ENCODE data around the gene DOCK1.
"Not testable (repeated sequence)": the region's sequence is repeated elsewhere in the genome, so short reads cannot be mapped to it uniquely, and the experiment has no call there.

Gene DOCK1

GRCh38 chr10:127296696-127297095, 391.5 kb downstream of the DOCK1 start:
- no peak overlapping the region for H3K4me2 ChIP-seq (ENCODE audit: low read length)
- no peaks in the 10 kb centered on the region for H3K79me2 ChIP-seq
- H3K27ac ChIP-seq, result no peak overlapping the region
- peaks cover 12% of the 10 kb centered on the region for H3K4me1 ChIP-seq
- no peak overlapping the region for H2AFZ ChIP-seq
- TF ChIP-seq CTCF (IDR thresholded peaks at IDR 0.05), result no peak
- H3K9ac ChIP-seq, result no peak overlapping the region
- no peaks in the 10 kb centered on the region for H3K27me3 ChIP-seq (ENCODE audit: control insufficient read depth, insufficient read depth, low read length)
- H3K4me3 ChIP-seq (ENCODE audit: low read depth, low read length), result no peak overlapping the region
- H3K36me3 ChIP-seq (ENCODE audit: control insufficient read depth, insufficient read depth, low read length), result no peaks in the 10 kb centered on the region
- no peaks in the 10 kb centered on the region for H3K9me3 ChIP-seq (ENCODE audit: control insufficient read depth, low read length)

GRCh38 chr10:127298381-127298780, 393.2 kb downstream of the DOCK1 start:
- no peaks in the 10 kb centered on the region for H3K9me3 ChIP-seq (ENCODE audit: control insufficient read depth, low read length)
- H3K4me3 ChIP-seq (ENCODE audit: low read depth, low read length), result no peak overlapping the region
- no peak for TF ChIP-seq CTCF (IDR thresholded peaks at IDR 0.05)
- H3K79me2 ChIP-seq, result no peaks in the 10 kb centered on the region
- H3K36me3 ChIP-seq (ENCODE audit: control insufficient read depth, insufficient read depth, low read length), result no peaks in the 10 kb centered on the region
- H2AFZ ChIP-seq, result no peak overlapping the region
- H3K4me1 ChIP-seq, result peaks cover 17% of the 10 kb centered on the region
- no peak overlapping the region for H3K27ac ChIP-seq
- H3K4me2 ChIP-seq (ENCODE audit: low read length), result no peak overlapping the region
- H3K27me3 ChIP-seq (ENCODE audit: control insufficient read depth, insufficient read depth, low read length), result no peaks in the 10 kb centered on the region
- H3K9ac ChIP-seq, result no peak overlapping the region

- H2AFZ ChIP-seq; H3K27ac ChIP-seq; H3K27me3 ChIP-seq (ENCODE audit: control insufficient read depth, insufficient read depth, low read length); H3K36me3 ChIP-seq (ENCODE audit: control insufficient read depth, insufficient read depth, low read length); H3K4me3 ChIP-seq (ENCODE audit: low read depth, low read length); H3K9ac ChIP-seq; H3K79me2 ChIP-seq; H3K4me2 ChIP-seq (ENCODE audit: low read length); H3K9me3 ChIP-seq (ENCODE audit: control insufficient read depth, low read length); H3K4me1 ChIP-seq: not testable (repeated sequence)
Measured at GRCh38 chr10:127299192-127299591, 394.0 kb downstream of the DOCK1 start.

- Histone ChIP-seq H3K4me3 (ENCODE audit: low read depth, low read length) (no peak overlapping the region), H3K27ac (no peak overlapping the region), H3K9ac (no peak overlapping the region), H3K36me3 (ENCODE audit: control insufficient read depth, insufficient read depth, low read length) (no peaks in the 10 kb centered on the region), H3K79me2 (no peaks in the 10 kb centered on the region), H3K9me3 (ENCODE audit: control insufficient read depth, low read length) (no peaks in the 10 kb centered on the region), H2AFZ (no peak overlapping the region), H3K4me1 (peaks cover 9% of the 10 kb centered on the region), H3K27me3 (ENCODE audit: control insufficient read depth, insufficient read depth, low read length) (no peaks in the 10 kb centered on the region), H3K4me2 (ENCODE audit: low read length) (no peak overlapping the region)
- TF ChIP-seq CTCF (IDR thresholded peaks at IDR 0.05), result no peak
Measured at GRCh38 chr10:127299956-127300689, 394.9 kb downstream of the DOCK1 start.

- no peak overlapping the region for H3K9ac ChIP-seq
- TF ChIP-seq CTCF (IDR thresholded peaks at IDR 0.05), result no peak
- no peaks in the 10 kb centered on the region for H3K79me2 ChIP-seq
- no peak overlapping the region for H2AFZ ChIP-seq
- H3K4me1 ChIP-seq, result peaks cover 9% of the 10 kb centered on the region
- H3K36me3 ChIP-seq (ENCODE audit: control insufficient read depth, insufficient read depth, low read length), result no peaks in the 10 kb centered on the region
- H3K27ac ChIP-seq, result no peak overlapping the region
- H3K9me3 ChIP-seq (ENCODE audit: control insufficient read depth, low read length), result no peaks in the 10 kb centered on the region
- H3K4me3 ChIP-seq (ENCODE audit: low read depth, low read length), result no peak overlapping the region
- H3K4me2 ChIP-seq (ENCODE audit: low read length), result no peak overlapping the region
- H3K27me3 ChIP-seq (ENCODE audit: control insufficient read depth, insufficient read depth, low read length), result no peaks in the 10 kb centered on the region
Measured at GRCh38 chr10:127300868-127301321, 395.7 kb downstream of the DOCK1 start.

All from parathyroid adenoma (tissue), 2 donors.